ENCODE results near the gene GARIN5B. TPM values are rescaled to one million over a fixed set of nuclear protein-coding genes. Genes with fewer than 3 reads are reported as not detected.

GARIN5B gene
- total and polyA plus RNA-seq, 2 donors (not counting 1 experiment from before 2014, with no cell fraction given) = not detected

DNA sequence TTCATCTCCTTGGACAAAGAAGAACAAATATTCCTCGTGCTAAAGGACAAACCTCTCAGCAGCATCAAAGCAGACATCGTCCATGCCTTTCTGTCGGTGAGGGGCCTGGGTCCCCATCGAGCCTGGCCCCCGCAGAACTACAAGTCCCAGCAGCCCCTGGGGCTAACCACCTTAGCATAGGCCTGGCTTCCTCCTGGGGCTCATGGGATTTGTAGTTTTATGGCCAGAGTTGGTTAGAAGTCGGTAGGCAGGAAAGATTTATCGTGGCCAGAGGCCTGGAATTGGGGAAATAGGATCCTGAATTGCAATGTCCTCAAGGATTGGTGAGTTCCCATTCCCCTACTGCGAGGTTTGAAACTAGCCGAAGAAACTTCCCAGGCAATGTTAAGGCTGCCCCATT is 57.6 kb downstream of the GARIN5B start:
- no peak overlapping the region for H3K4me3 Mint-ChIP-seq

DNA sequence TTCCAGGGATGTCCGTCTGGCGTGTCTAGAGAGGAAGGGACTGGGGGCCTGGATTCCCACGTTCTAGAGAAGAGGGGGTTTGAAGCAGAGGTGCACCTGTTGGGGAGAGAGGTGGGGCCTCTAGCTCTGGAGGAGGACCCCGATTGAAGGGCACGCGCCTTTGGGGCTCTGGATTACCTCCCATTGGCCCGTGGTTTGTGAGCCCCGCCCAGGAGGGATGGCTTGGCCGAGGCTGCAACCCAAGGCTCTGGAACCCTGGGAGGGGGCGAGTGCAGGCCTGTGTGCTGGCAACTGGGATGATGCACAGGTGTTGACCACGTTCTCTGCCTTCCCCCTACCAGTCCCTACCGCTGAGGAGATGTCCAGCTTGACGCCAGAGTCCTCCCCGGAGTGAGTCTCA is 58.1 kb downstream of the GARIN5B start:
- no peaks in the 10 kb centered on the region for H3K9me3 Mint-ChIP-seq (ENCODE audit: insufficient read depth)
- H3K9me3 ChIP-seq (ENCODE audit: control extremely low read depth in 1 of 3, control insufficient read depth in 2 of 3, insufficient read depth in 1 of 3, low read length in 2 of 3) = peaks cover 0 to 13% (median 0%) of the 10 kb centered on the region in 3 donors
- no peak overlapping the region for H3K9ac ChIP-seq (ENCODE audit: low read length)
- WGBS (ENCODE audit: insufficient coverage) = 88% methylated on average over 10 of the region's 14 CpGs
- H3K27me3 Mint-ChIP-seq = no peaks in the 10 kb centered on the region
- H3K27me3 ChIP-seq (replicated peaks in 1 of 4; ENCODE audit: control extremely low read depth in 1 of 4, control insufficient read depth in 3 of 4, insufficient read depth in 4 of 4, low read length in 3 of 4) = no peaks in the 10 kb centered on the region
- no peak overlapping the region for H3K4me2 ChIP-seq (replicated peaks; ENCODE audit: low read depth, low read length, poor library complexity, severe bottlenecking)
- H3K27ac Mint-ChIP-seq = no peak overlapping the region
- no peaks in the 10 kb centered on the region for H3K36me3 ChIP-seq (replicated peaks in 1 of 2; ENCODE audit: control extremely low read depth in 1 of 2, control insufficient read depth in 1 of 2, extremely low read depth in 1 of 2, insufficient read depth in 2 of 2, low read length in 1 of 2)
- ATAC-seq (ENCODE audit: low read depth) = no peak
- intact Hi-C loops (cut with micrococcal nuclease) = loop anchor here (5.0 kb wide), 1 partner anchor 197 kb away; no protein-coding TSS in a partner anchor
- H2AFZ ChIP-seq (ENCODE audit: insufficient read depth, low read depth, low read length, poor library complexity, severe bottlenecking) = no peak overlapping the region
- TF ChIP-seq, protein P1, sequence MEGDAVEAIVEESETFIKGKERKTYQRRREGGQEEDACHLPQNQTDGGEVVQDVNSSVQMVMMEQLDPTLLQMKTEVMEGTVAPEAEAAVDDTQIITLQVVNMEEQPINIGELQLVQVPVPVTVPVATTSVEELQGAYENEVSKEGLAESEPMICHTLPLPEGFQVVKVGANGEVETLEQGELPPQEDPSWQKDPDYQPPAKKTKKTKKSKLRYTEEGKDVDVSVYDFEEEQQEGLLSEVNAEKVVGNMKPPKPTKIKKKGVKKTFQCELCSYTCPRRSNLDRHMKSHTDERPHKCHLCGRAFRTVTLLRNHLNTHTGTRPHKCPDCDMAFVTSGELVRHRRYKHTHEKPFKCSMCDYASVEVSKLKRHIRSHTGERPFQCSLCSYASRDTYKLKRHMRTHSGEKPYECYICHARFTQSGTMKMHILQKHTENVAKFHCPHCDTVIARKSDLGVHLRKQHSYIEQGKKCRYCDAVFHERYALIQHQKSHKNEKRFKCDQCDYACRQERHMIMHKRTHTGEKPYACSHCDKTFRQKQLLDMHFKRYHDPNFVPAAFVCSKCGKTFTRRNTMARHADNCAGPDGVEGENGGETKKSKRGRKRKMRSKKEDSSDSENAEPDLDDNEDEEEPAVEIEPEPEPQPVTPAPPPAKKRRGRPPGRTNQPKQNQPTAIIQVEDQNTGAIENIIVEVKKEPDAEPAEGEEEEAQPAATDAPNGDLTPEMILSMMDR (IDR thresholded peaks at IDR 0.05) = no peak
- TF ChIP-seq EZH2 (IDR thresholded peaks at IDR 0.05; ENCODE audit: borderline replicate concordance, insufficient read depth, low read depth, low read length, poor library complexity, severe bottlenecking) = no peak
- POLR2A ChIA-PET = interaction anchor here (0.7 kb wide), 1 partner anchor 11 kb away, joined by 9 read pairs; no protein-coding TSS in a partner anchor
- CTCF ChIA-PET = no interaction called here
- no peaks in the 10 kb centered on the region for H3K79me2 ChIP-seq (ENCODE audit: control insufficient read depth, insufficient read depth, low read length)
- H3K4me1 Mint-ChIP-seq = peaks cover 9% of the 10 kb centered on the region
- H3K4me1 ChIP-seq (ENCODE audit: control insufficient read depth in 2 of 2, insufficient read depth in 2 of 2, low read length in 2 of 2) = peaks cover 8 to 15% of the 10 kb centered on the region in 2 donors
- H3K4me3 ChIP-seq (ENCODE audit: control extremely low read depth in 1 of 5, extremely low read depth in 1 of 5, insufficient read depth in 1 of 5, low read depth in 2 of 5, low read length in 4 of 5) = no peak overlapping the region
- H3K27ac ChIP-seq (ENCODE audit: low read length in 2 of 2) = no peak overlapping the region
- H3K4me3 Mint-ChIP-seq = no peak overlapping the region
- DNase-seq = no peak
- no peaks in the 10 kb centered on the region for H4K20me1 ChIP-seq (ENCODE audit: control insufficient read depth, insufficient read depth, low read length, poor library complexity, severe bottlenecking)

More for the DNA sequence above, 57.6 kb downstream of the GARIN5B start:
- Histone ChIP-seq H3K27me3 (replicated peaks in 1 of 4; ENCODE audit: control extremely low read depth in 1 of 4, control insufficient read depth in 3 of 4, insufficient read depth in 4 of 4, low read length in 3 of 4) (no peaks in the 10 kb centered on the region), H3K36me3 (replicated peaks in 1 of 2; ENCODE audit: control extremely low read depth in 1 of 2, control insufficient read depth in 1 of 2, extremely low read depth in 1 of 2, insufficient read depth in 2 of 2, low read length in 1 of 2) (no peaks in the 10 kb centered on the region), H3K4me1 (ENCODE audit: control insufficient read depth in 2 of 2, insufficient read depth in 2 of 2, low read length in 2 of 2) (peaks cover 8 to 15% of the 10 kb centered on the region in 2 donors), H3K9ac (ENCODE audit: low read length) (no peak overlapping the region), H2AFZ (ENCODE audit: insufficient read depth, low read depth, low read length, poor library complexity, severe bottlenecking) (no peak overlapping the region), H3K79me2 (ENCODE audit: control insufficient read depth, insufficient read depth, low read length) (no peaks in the 10 kb centered on the region), H3K4me3 (ENCODE audit: control extremely low read depth in 1 of 5, extremely low read depth in 1 of 5, insufficient read depth in 1 of 5, low read depth in 2 of 5, low read length in 4 of 5) (no peak overlapping the region), H4K20me1 (ENCODE audit: control insufficient read depth, insufficient read depth, low read length, poor library complexity, severe bottlenecking) (no peaks in the 10 kb centered on the region), H3K9me3 (ENCODE audit: control extremely low read depth in 1 of 3, control insufficient read depth in 2 of 3, insufficient read depth in 1 of 3, low read length in 2 of 3) (peaks cover 0 to 13% (median 0%) of the 10 kb centered on the region in 3 donors), H3K27ac (ENCODE audit: low read length in 2 of 2) (no peak overlapping the region), H3K4me2 (replicated peaks; ENCODE audit: low read depth, low read length, poor library complexity, severe bottlenecking) (no peak overlapping the region)
- CTCF ChIA-PET = interaction anchor here (0.8 kb wide), 1 partner anchor 14 kb away, joined by 3 read pairs; no protein-coding TSS in a partner anchor
- peak overlapping the region; percentile 37 for H3K27ac Mint-ChIP-seq
- no peaks in the 10 kb centered on the region for H3K9me3 Mint-ChIP-seq (ENCODE audit: insufficient read depth)
- POLR2A ChIA-PET = interaction anchor here (1.1 kb wide), 1 partner anchor 34 kb away, joined by 3 read pairs; the partner anchor contains the start of gene KMT5C
- intact Hi-C loops (cut with micrococcal nuclease) = no loop called here
- ATAC-seq (ENCODE audit: low read depth) (peak; percentile 53), DNase-seq (peak; percentile 64)
- 79% methylated on average over 9 of the region's 9 CpGs for WGBS (ENCODE audit: insufficient coverage)
- no peaks in the 10 kb centered on the region for H3K27me3 Mint-ChIP-seq
- TF ChIP-seq, protein P1 (IDR thresholded peaks at IDR 0.05) = no peak
- no peak for TF ChIP-seq EZH2 (IDR thresholded peaks at IDR 0.05; ENCODE audit: borderline replicate concordance, insufficient read depth, low read depth, low read length, poor library complexity, severe bottlenecking)
- peaks cover 9% of the 10 kb centered on the region for H3K4me1 Mint-ChIP-seq

Data from B cell (primary cell).